HG02973 (cell line): ENCODE measurements around the gene KLHL40.

ENCODE experiments used
- ATAC-seq: cut with Tn5 transposase; IDR thresholded peaks from one replicate; pipeline ENCODE4 v1.9.1; 2021; ENCODE audit warnings: moderate library complexity; ENCODE audit not compliant: unreplicated experiment

Gene KLHL40

GRCh38 chr3:42656680-42657610 is 28.4 kb upstream of the KLHL40 start:
- ATAC-seq, result no peak

DNA sequence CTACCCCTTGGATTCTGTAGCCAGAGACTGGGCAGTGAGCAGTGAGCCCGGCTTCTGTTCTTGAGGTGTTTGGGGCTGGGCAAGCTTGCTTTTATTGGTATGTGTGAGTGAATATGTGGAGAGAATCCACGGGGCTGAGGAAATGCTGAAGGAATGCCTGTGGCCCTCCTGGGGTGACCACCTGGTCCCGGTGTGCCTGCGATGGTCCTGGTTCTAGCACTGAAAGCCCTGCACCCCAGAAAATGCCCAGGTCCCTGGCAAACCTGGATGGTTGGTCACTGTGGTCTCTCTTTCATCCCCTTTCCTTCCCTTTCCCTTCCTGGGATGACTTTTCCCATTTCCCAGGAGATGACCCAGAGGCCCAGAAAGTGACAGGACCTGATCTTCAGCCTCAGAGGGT is 27.7 kb upstream of the KLHL40 start:
- ATAC-seq, result no peak

DNA sequence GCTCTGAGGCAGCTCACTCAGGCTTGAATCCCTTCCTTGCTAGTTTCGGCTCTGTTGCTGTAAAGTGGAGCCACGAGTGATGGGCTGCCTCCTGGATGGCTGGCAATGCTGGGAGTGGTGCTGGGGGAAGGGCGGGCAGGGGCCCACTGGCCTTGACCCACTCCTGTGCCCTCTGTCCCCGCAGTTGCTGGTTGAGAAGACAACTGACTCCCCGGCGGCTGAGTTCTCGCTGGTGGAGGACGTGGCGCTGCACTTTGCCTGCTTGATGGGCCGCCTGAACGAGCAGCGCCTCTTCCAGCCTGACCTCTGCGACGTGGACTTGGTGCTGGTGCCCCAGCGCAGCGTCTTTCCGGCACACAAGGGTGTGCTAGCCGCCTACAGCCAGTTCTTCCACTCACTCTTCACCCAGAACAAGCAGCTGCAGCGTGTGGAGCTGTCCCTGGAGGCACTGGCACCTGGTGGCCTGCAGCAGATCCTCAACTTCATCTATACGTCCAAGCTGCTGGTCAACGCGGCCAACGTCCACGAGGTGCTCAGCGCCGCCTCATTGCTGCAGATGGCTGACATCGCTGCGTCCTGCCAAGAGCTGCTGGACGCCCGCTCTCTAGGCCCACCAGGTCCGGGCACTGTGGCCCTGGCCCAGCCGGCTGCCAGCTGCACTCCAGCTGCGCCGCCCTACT is 27.1 kb upstream of the KLHL40 start:
- ATAC-seq, result no peak

DNA sequence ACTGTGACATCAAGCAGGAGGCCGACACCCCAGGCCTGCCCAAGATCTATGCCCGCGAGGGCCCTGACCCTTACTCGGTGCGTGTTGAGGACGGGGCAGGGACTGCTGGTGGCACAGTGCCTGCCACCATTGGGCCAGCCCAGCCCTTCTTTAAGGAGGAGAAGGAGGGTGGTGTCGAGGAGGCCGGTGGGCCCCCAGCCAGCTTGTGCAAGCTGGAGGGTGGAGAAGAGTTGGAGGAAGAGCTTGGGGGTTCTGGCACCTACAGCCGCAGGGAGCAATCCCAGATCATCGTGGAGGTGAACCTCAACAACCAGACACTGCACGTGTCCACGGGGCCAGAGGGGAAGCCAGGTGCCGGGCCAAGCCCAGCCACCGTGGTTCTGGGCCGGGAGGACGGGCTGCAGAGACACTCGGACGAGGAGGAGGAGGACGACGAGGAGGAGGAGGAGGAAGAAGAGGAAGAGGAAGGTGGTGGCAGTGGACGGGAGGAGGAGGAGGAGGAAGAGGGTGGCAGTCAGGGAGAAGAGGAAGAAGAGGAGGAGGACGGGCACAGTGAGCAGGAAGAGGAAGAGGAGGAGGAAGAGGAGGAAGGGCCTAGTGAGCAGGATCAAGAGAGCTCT is 26.5 kb upstream of the KLHL40 start:
- ATAC-seq, result no peak

DNA sequence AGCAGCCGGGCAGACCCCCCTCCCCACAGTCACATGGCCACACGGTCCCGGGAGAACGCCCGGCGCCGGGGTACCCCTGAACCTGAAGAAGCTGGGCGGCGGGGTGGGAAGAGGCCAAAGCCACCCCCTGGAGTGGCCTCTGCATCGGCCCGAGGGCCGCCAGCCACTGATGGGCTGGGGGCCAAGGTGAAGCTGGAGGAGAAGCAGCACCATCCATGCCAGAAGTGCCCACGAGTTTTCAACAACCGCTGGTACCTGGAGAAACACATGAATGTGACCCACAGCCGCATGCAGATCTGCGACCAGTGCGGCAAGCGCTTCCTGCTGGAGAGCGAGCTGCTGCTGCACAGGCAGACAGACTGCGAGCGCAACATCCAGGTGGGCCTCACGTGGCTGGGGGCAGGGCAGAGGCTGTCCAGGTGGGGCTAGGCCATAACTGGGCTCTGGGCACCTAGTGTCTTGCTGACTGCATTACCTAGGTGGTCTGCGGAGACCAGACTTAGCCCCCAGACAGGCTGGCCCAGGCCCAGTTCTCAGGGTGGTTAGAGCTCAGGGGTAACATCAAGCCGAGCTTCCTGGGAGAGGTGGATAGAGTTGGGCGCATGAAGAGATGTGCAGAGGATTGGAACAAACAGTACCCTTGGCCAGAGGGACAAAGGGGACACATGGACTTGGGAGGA is 25.7 kb upstream of the KLHL40 start:
- no peak for ATAC-seq

GRCh38 chr3:42660131-42660715 is 25.1 kb upstream of the KLHL40 start:
- ATAC-seq, result no peak

GRCh38 chr3:42660898-42661297 is 24.4 kb upstream of the KLHL40 start:
- no peak for ATAC-seq

- no peak for ATAC-seq
Measured at GRCh38 chr3:42661593-42662022, 23.7 kb upstream of the KLHL40 start.

DNA sequence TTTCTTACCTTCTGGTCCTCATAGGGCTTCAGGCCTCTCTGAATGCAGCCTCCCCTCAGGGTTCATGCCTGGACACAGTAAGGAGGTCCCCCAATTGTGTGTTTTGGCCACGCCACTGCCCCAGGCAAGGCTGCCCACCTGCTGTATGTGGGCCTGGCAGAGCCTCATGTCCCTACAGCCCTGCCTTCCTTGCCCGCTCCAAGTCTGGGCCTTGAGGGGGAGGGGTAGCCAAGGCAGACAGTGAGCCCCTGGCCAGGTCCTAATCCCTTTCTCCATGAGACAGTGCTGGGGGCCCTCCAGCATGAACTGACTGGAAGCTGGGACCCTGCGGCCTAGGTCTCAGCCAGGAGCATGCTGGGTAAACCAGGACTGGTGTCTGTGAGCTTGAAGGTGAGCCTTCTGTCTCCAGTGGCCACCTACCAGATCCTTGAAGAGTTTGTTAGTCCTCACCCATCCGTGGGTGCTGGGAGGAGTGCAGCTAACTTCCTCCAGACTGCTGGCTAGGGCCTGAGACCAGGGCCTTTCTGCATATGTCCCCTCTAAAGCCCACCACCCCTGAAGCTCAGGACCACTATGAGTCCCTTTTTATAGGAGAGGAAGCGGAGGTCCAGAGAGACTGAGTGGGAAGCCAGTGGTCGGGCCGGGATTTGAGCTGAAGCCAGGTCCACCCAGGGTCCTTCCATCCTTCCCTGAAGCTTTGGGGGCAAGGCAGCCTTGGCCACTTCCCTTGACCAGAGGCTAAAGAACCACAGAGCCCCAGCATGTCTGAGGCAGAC is 23.1 kb upstream of the KLHL40 start:
- no peak for ATAC-seq

GRCh38 chr3:42662813-42663535 is 22.4 kb upstream of the KLHL40 start:
- ATAC-seq, result no peak

DNA sequence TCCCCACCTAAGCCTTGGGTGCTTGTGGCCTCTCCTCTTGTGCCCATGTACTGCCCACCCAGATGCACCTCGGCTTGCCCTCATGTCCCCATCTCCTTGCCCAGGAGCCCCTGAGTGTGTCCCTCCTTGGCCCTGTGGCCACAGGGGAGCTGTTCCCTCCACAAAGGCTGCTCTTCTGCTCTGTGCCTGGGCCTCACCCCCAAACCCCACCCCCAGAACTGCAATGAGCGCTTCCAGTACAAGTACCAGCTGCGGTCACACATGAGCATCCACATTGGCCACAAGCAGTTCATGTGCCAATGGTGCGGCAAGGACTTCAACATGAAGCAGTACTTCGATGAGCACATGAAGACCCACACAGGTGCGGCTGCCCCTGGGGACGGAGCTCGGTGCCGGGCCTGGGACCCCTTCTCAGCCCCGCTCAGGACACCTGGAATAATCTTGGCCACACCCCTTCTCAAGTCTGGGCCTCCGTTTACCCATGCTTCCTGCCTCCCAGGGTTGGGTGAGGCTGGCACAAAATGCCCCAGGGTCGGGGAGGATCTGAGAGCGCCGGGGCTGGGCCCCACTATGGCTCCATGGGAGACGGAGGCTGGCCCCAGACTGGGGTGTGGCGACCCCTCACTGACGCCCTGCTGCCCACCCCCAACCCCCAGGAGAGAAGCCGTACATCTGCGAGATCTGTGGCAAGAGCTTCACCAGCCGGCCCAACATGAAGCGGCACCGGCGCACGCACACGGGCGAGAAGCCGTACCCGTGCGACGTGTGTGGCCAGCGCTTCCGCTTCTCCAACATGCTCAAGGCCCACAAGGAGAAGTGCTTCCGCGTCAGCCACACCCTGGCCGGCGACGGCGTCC is 21.5 kb upstream of the KLHL40 start:
- no peak for ATAC-seq

DNA sequence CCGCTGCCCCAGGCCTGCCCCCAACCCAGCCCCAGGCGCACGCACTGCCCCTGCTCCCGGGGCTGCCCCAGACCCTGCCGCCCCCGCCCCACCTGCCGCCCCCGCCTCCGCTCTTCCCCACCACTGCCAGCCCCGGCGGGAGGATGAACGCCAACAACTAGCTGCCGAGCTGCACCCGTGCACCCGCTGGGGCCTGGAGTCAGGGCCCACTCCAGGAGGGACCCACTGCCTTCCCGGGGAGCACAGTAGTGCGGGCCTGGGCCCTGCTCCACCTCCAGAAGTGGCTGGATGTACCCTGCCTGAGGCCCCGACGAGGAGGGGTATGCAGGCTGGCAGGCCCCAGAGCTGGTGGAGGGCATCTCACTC is 20.9 kb upstream of the KLHL40 start:
- ATAC-seq, result no peak

DNA sequence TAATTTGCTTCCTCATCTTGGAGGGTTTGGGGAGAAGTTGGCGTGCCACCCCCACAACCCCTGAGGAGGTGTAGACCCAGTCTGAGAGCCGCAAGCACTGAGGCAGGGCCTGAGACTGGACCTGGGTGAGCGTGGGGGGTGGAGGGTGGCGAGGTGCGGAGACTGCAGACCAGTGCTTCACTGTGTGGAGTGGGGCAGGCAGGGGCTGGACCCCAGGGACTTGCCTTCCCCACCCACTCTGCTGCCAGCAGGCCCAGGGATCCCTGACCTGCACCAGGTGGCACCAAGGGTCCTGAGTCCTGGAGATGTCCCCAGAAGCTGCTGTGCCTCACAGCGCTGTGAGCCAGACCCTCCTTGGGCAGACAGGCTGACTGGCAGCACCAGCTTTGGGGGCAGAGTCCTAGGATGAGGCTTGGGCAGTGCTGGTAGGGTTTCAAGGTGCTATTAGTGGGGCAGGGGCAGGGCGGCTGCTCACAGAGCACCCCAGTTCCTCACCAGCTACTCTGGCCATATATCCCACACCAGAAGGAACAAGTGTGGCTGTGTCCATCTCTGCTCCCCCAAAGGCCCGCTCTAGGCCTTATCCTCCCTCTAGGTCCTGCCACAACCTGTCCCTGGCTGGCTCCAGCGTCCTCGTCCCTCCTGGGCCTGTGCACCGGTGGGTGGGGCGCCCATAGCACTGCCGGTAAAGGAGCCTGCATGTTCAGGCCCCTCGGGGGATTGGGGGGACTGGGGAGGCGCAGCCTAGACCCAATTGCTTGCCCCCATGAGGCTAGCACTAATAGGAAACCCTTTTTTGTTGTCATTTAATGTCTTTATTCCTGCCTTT is 20.1 kb upstream of the KLHL40 start:
- ATAC-seq, result no peak

DNA sequence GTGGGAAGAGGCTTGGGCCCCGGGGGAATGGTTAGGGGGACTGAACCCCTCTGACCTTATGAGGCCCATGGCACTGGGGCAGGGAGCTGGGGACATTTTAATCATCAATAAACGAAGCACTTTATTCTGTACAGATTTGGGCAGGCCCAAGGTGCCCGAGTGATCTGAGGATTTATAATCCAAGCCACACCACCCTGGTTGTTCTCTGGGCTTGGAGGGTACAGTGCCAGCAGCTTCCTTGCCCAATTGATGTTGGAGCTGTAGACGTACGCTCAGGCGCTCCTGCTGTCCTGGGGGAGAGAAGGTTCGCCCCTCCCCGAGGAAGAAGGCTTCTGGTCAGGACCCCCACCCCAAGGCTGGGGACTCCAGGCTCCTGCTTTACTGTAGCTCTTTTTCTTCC is 19.3 kb upstream of the KLHL40 start:
- no peak for ATAC-seq

GRCh38 chr3:42666577-42666998 is 18.7 kb upstream of the KLHL40 start:
- no peak for ATAC-seq

GRCh38 chr3:42667096-42667522 is 18.2 kb upstream of the KLHL40 start:
- no peak for ATAC-seq

DNA sequence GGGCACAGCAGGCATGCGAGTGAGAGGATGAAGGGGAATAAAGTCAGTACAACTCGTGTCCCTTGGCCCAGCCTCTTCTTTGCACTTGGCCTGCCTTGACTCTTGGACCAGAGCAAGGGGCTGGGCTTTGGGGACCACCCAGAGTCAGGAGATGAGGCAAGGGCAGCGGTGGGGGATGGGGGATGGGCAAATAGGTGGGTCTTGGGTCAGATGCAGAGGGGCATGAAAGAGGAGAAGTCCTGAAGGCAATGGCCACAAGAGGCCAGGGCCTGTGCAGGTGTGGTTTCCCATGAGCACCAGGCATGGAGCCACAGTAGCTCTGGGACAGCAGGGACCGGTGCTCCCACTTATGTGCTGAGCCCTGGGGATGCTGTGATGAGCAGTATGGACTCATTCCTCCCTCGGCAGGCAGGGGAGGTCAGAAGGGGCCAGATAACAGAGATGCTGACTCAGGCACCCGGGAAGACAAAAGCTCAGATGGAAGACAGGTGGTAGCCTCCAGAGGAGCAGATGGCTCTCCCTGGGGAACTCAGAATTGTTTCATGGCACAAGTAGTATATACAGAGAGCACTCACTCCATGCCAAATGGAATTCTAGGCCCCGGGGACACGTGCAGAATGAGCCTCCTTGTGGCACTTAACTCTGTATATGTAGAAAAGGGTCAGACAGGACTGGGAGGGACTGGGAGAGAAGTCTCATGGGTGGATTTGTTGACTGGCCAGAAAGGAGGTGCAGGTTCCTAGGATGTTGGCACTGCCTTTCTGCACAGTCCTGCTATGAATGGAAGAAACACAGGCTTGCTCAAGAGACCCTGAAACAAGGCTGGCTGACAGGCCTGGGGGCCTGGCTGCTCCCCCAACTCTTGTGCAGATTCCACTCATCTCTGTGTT is 17.6 kb upstream of the KLHL40 start:
- no peak for ATAC-seq
